K562 treated with DMSO at 1 percent for 48 hours (cell line): Measurements from ENCODE around the gene SERPINB8. TPM values are rescaled to one million over a fixed set of nuclear protein-coding genes. Genes with fewer than 3 reads are reported as not detected.

Source experiments
- total RNA-seq: library from RNA; unstranded; fragments of 300-600 nt; gene quantifications from 2 replicates; pipeline ENCODE4 v1.2.3, GENCODE V29; 2022; ENCODE audit warnings: low replicate concordance; ENCODE audit errors: extremely low read depth

The SERPINB8 gene, protein sequence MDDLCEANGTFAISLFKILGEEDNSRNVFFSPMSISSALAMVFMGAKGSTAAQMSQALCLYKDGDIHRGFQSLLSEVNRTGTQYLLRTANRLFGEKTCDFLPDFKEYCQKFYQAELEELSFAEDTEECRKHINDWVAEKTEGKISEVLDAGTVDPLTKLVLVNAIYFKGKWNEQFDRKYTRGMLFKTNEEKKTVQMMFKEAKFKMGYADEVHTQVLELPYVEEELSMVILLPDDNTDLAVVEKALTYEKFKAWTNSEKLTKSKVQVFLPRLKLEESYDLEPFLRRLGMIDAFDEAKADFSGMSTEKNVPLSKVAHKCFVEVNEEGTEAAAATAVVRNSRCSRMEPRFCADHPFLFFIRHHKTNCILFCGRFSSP
- not detected in 2 replicates for total RNA-seq

DNA sequence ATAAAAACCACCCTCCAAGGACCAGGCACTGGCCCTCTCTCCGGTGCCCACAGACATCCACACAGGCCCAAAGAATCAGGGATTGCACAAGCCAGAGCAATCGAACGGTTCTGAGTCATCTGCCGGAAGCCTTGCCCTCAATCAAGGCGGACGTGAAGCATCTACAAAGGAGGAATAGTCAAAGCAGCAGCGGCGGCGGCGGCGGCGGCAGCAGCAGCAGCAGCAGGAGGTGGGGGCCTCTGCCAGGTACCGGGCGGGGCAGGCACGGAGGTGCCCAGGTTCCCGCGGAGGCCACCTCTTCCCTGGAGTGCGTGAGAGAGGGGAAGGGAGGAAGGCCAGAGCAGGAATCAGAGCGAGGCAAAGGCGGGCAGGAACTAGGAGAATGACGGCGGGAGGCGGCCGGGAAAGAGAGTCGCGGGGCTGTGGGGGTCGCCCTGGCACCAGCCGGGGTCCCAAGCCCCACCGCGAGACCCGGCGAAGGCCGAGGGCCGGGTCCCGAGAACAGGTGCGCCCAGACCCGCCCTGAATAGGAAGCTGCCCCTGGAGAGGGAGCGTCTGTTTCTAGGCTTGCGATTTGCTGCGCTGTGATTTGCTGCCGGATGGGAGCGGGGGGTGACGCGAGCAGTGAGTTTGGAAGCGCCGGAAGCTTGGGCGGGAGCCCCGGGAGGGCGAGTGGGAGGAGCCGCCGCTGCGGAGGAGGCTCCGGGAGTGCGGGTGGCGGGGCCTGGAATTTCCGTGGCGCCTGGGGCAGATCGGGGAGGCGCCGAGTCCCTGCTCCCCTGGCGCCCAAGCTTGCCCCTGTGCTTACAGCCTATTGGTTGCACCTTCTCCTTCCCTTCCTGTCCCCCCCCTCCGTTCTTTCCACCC lies at the start of gene SERPINB8:
SERPINB8 (plus strand) TSS at position 140 of the 867 bp plus-strand sequence. CDS start 8,228 bp downstream, outside the sequence.

DNA sequence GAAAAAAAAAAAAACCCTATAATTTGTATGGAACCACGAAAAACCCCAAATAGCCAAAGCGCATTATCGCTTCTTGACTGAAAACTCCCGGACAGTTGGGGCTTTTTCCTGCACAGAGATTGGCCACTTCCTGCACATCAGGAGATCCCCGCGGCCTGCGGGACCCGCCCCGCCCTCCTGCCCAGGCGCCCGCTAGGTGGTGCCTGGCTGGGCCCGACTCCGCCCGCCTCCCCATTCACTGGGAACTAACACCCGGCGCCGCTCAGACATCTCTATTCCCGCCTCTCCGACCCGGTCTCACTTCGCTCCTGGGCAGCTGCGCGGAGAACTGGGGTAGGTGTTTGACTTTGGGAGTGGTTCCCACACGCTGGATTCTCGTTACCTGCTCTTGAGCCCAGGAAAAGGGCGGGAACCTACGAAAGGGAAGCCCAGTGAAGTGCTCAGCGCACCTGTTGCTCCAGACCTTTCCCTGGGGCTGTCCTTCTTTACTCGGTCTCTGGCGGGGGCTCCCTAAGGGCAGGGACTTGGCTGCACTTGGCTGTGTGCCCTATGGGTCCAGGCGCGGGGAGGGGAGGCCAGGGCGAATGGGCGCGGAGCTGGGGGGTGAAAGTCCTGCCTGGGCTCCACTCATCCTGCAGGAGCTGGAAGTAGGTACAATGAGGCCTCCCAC lies 20.7 kb upstream of the SERPINB8 start, which contains the start of gene HMSD:
HMSD (plus strand) TSS at position 234 of the 670 bp plus-strand sequence. CDS start 4,155 bp downstream, outside the sequence.

Other genes with a start within 250 kb of the SERPINB8 start
- gene SERPINB7, start 194.7 kb upstream of the SERPINB8 start, total RNA-seq = not detected in 2 replicates
- not detected in 2 replicates for gene SERPINB2, start 82.4 kb upstream of the SERPINB8 start, total RNA-seq
- gene SERPINB10, start 62.1 kb upstream of the SERPINB8 start, total RNA-seq = not detected in 2 replicates
- not detected in 2 replicates for gene HMSD, start 20.8 kb upstream of the SERPINB8 start, total RNA-seq
- not detected in 2 replicates for gene LINC00305, start 179.0 kb downstream of the SERPINB8 start, total RNA-seq